Inferior parietal cortex (tissue), 1 donor: ENCODE data around the gene ADAMTS15.
A peak's percentile ranks its signal among the peaks of the same experiment; 100 is the strongest.

Experiments
- DNase-seq: peaks from one replicate; pipeline ENCODE4 v3.0.0-alpha.2; 2016; ENCODE audit errors: extremely low spot score

ADAMTS15 gene

DNA sequence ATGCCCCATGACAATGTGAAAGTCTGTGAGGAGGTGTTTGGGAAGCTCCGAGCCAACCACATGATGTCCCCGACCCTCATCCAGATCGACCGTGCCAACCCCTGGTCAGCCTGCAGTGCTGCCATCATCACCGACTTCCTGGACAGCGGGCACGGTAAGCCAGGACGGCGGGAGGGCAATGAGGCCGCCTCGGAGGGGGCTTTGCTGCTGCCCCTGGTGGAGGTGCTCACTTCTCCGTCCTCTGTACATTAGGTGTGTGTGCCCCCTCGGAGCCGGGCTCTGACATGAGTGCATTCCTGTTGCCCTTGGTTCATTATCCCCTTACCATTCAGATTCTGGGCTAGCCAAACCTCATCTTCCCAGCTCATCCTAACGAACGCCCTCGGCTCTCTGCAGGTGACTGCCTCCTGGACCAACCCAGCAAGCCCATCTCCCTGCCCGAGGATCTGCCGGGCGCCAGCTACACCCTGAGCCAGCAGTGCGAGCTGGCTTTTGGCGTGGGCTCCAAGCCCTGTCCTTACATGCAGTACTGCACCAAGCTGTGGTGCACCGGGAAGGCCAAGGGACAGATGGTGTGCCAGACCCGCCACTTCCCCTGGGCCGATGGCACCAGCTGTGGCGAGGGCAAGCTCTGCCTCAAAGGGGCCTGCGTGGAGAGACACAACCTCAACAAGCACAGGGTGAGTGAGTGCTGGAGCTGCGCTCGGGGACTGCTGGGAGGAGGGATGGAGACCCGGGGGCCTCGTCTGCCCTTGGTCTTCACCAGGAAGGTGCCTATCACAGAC, 13.8 kb downstream of the ADAMTS15 start:
- DNase-seq: no peak

DNA sequence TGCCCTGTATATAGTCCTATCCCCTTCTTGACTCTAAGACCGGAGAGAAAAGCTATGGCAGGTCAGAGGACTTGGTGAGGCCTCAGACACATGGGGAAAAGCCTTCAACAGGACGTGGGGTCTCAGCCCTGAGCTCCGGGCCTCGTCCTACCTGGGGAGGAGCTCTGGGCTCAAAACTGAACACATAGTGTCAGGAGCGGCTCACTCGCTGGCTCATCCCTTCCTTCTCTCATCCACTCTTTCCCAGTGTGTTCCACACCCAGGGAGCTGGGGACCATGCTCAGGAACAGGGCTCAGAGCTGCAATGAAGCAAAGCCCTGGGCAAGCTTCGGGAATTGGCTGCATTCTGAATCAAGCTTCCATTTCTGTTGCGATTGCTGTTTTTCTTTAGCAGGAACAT, 14.5 kb downstream of the ADAMTS15 start:
- DNase-seq: no peak

DNA sequence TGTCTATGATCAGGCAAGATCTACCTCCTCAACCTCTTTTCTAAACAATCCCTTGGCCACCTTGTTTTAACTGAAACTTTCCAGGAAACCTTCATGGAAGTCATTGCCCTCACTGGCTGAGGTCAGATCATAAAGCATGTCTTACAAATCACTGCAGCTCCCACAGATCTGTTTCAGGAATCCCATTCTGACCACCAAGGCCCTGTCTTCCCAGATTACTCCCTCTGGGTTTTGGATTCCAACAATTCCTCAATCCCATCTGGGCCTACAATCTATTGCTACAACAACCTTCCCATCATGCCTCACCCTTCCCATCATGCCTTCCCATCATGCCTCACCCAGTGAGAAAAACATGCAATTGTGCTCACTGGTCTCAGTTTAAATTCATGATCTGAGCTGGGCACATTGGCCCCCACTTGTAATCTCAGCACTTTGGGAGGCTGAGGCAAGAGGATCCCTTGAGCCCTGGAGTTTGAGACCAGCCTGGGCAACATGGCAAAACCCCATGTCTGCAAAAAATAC, 15.9 kb downstream of the ADAMTS15 start:
- DNase-seq: no peak

DNA sequence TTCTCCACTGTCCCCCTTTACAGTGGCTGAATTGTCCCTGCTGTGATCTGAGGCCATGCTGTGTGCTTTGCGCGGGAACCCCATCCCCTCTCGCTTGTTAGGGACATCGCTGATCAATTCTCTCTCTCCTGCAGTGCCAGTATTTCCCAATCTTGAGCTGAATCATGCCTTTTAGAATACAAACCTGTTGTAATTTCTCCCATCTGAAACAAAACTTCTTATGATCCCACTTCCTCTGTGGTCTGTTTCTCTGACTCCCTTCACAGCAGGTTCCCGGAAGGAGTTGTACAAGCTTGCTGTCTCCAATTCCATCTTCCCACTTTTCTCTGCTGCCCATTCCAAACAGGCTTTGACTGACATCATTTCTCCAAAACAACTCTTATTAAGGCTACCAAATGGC, 16.8 kb downstream of the ADAMTS15 start:
- DNase-seq: no peak

DNA sequence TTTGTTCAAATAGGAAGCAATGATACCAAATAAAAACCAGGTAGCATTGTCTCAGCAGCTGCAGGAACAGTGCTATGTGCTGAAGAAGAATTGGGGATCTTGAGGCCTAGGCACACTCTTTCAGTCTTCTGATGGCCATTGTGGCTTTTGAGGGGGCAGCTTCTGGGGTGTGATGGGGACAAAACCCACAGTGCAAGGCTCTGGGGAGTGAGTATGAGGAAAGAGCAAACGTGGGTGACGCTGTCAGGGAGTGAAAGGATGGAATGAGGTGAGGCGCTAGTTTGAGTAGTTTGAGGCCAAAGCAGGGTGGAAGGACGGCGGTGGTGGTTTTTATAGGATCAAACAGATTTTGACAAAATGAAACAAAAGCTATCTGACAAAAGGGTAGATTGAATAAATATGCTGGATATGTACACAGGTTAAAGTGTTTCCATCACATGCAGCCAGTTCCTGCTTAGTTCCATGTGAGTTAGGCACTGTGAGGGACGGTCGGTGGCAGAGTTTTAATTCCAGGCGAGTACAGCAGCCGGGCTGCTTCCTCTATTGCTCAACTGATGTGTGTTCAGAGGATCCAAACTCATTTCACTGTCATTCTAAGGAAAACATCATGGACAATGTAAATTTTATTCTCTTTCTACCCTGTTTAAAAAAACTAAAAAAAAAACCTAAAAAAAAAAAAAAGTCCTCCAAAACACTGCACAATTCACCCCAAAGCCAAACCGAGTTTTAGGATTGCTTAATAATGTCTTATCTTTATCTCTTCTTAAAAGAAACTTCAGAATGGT, 18.9 kb downstream of the ADAMTS15 start:
- DNase-seq: no peak

DNA sequence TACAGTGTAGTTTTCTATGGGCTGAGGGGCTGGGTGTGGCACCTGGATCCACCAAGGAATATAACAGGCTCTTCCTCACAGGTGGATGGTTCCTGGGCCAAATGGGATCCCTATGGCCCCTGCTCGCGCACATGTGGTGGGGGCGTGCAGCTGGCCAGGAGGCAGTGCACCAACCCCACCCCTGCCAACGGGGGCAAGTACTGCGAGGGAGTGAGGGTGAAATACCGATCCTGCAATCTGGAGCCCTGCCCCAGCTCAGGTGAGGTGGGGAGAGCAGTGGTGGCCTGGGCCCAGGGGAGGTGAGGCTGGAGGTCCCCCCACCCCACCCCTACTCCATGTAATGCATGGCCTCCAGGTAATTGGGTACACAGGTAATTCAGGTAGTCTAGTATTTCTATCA, 20.7 kb downstream of the ADAMTS15 start:
- DNase-seq: no peak

DNA sequence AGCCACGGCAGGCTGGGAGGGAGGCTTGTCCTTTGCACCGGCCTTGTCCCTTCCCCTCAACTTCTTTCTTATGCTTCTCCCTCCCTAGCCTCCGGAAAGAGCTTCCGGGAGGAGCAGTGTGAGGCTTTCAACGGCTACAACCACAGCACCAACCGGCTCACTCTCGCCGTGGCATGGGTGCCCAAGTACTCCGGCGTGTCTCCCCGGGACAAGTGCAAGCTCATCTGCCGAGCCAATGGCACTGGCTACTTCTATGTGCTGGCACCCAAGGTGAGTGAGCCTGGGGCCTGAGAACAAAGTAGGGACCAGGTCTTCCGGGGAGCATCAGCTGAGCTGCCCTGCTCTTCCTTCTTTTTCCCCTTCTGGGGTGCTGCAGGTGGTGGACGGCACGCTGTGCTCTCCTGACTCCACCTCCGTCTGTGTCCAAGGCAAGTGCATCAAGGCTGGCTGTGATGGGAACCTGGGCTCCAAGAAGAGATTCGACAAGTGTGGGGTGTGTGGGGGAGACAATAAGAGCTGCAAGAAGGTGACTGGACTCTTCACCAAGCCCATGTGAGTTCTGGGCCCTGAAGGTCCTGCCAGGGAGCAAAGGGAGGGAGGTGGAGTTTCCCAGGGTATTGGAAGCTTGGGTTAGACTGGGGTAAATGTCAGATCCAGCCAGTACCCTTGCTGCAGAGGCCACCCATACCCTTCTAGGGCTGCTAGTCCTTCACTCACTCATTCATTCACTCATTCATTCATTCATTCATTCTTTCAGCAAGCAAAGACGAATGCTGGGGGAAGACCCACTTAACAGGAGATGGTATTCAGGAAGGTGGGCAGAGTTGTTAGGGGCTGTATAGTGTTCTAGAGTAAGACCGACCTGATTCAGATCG, 22.6 kb downstream of the ADAMTS15 start:
- DNase-seq: no peak

DNA sequence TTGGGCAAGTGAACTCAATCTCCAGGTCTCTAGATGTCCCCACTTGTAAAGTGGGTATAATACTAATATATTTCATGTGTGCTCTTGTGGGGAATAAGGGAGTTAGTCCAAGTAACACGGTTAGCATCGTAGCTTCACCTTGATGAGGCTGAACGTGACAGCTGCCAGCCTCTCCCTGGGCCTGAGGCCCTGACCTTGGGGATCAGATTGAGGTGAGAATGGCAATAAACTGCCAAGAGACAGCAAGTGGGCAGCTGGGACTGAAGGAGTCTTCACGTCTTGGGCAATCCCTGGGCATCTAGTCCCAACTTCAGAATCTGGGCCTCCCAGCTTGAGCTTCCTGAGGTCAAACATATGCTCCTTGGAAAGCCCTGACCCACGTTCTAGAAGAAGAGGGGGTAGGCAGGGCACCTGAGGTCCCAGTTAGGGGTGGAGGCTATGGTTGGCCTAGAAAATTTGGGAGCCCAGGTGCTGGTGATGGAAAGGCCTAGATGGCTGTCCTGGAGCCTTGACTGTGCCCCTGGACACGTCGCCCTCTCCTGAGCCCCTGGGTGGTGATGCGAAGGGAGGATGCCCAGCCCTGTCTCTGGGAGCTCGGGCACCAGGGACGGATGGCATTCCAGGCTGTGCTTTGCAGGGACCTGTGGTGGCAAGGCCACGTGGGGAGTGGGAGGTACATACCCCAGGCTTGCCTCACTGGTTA, 23.4 kb downstream of the ADAMTS15 start:
- DNase-seq: no peak

DNA sequence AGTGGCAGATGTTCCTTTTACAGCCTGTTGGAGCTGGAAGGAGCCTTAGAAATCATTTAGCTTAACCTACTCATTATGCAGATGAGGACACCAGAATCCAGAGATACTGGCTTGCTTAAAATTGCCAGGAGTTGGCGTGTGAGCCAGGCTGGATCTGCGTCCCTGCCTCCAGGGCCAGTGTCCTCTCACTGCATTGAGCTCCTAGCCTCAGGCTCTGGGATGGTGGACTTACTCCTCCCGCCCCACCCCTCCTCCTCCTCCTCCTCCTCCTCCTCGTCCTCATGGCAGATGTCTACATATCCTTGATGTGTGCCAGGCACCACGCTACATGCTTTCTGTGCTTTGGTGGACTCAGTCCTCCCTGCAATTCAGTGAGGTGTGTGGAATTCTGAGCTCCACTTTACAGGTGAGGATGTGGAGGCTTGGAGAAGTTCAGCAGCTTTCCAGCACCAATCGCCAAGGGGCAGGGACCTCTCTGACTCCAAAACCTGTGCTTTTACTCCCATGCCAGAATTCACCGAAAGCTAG, 24.1 kb downstream of the ADAMTS15 start:
- no peak for DNase-seq

DNA sequence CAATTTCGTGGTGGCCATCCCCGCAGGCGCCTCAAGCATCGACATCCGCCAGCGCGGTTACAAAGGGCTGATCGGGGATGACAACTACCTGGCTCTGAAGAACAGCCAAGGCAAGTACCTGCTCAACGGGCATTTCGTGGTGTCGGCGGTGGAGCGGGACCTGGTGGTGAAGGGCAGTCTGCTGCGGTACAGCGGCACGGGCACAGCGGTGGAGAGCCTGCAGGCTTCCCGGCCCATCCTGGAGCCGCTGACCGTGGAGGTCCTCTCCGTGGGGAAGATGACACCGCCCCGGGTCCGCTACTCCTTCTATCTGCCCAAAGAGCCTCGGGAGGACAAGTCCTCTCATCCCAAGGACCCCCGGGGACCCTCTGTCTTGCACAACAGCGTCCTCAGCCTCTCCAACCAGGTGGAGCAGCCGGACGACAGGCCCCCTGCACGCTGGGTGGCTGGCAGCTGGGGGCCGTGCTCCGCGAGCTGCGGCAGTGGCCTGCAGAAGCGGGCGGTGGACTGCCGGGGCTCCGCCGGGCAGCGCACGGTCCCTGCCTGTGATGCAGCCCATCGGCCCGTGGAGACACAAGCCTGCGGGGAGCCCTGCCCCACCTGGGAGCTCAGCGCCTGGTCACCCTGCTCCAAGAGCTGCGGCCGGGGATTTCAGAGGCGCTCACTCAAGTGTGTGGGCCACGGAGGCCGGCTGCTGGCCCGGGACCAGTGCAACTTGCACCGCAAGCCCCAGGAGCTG, 24.8 kb downstream of the ADAMTS15 start:
- DNase-seq: no peak

DNA sequence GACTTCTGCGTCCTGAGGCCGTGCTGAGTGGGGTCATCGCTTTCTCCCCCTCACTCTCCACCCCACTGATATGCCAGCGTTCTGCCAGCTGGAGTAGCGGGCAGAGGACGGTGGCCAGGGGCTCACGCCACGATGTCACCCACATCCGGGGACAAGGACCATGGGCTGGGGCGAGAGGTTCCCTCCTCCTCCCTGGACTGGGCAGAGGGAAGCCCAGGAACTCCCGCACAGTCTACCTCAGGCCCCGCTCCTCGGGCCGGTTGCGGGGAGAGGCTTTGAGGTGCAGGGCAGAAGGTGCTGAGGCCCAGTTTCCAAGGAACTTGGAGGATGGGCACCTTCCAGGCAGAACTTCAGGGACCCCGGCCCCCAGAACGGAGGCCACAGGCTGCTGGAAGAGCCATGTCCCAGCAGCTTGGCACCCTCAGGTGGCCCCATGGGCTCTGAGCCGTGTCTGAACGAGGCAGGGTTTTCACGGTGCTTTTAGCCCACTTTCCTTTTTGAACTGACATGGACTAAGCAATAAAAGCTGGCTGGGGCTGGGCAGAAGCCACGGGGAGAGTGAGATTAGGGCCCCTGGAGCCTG, 25.4 kb downstream of the ADAMTS15 start:
- DNase-seq: no peak

DNA sequence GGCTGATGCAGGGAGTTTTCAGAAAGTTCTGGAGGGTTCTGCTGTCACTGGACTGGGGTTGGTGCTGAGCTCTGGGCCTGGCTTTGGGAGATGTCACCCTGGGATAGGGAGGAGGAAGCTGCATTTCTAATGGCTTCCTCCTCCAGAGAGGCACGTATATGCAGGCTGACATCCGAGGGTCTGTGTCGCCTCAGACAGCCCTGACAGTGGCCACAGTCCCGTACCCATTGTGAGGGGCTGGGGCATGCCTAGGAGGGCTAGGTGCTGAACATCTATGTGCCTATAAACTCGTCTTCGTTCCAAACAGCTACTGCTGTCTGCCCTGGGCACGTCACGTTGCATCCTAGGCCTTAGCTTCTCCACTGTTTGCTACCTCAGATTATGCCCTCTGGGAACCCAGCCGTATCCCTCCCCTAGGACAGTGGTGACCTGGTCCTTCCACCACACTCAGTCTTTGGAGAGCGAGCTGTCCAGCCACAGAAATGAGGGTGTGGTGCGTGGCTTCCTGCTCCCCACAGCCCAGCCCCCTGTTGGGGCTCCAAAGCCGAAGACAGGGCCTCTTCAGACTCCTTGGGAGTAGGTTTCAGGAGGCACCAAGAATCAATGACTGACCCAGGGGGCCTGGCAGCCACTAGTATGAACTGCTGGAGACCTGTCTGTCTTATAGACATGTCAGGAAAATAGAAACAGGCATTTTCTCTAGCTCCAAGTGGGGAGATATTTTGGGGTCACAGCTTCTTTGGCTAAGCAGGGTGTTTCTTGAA, 26.4 kb downstream of the ADAMTS15 start:
- DNase-seq: no peak

DNA sequence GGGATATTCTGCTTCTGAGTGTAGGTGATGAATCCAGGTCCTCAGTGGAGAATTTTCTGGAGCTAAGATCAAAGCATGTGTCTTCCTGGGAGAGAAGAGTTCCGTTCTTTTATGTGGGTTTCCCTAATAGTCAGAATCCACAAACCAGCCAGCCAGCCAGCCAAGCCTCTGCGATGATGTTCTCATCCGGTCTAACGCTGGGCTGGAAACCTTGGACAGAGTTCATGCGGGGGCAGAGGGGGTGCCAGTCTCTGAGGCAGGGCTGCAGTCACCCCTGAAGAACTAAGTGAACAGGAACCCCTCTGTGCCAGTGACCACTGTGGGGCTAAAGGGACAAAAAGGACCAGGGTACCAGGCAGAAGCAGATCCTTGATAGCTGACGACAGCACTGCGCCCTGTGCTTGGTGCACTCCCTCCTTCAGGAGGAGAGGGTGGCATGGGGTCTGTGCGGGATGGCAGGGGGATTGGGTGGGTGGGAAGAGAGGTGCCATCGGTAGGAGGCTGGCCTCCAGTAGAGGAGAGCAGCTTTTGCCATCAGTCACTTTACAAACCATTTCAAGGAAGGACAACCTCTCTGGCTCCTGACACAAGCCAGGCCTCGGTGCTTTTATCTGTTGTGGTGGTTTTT, 27.1 kb downstream of the ADAMTS15 start:
- no peak for DNase-seq

DNA sequence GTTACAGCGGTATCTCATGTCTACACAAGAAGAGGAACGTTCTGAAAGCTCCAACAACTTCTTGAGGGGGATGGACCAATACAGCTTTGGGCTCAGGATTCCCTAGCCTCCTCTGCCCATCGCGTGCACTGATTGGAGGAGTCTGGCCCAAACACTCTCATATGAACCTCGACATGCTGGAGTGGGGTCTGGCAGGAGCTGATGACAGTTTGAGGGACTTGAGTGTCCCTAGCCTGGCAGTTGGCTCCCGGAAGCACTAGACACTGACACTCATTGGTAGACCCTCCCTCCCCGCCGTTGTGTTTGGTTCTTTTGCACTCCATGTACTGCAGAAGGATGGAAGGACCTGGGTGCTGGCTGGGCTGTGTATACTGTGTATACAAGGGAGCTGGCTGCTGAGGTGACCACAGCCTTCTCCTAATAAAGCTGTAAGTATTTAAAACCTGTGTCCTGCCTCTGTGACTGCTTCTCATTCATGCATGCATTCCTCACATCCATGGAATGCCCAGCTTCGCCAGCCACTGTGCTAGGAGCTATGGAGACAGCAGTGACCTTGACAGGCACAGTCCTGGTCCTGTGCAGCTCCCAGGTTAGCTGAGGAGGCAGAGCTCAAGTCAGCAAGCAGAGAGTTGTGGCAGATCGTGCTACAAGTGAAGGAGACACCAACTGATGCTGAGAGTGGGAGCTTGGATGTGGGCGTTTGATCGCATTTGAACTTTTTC, 27.9 kb downstream of the ADAMTS15 start:
- no peak for DNase-seq

DNA sequence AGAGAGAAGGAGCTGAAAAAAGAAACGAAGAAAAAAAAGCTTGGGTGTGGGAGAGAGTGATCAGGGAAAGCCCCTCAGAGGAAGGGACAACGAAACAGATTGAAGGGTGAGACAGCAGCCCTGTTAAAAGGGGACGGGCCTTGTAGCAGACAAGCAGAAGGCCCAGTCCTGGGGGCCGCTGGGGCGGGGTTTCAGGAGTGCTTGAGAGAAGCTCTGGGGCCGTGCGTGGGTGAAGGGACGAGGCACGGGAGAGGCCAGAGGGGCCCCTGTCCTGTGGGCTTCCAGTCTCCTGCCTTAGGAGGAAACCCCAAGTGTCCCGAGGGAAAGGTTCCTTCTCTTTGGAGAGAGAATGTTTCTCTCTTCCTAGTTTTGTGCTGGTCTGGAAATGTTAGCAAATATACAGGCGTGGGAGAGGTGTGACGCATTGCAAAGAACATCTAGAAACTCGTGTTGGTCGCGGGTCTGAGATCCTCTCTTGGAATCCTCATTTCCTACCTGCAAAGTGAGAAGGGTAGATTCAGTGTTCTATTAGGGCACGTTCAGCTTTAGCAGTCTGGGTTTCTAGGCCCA, 28.6 kb downstream of the ADAMTS15 start:
- peak; percentile 9 for DNase-seq

DNA sequence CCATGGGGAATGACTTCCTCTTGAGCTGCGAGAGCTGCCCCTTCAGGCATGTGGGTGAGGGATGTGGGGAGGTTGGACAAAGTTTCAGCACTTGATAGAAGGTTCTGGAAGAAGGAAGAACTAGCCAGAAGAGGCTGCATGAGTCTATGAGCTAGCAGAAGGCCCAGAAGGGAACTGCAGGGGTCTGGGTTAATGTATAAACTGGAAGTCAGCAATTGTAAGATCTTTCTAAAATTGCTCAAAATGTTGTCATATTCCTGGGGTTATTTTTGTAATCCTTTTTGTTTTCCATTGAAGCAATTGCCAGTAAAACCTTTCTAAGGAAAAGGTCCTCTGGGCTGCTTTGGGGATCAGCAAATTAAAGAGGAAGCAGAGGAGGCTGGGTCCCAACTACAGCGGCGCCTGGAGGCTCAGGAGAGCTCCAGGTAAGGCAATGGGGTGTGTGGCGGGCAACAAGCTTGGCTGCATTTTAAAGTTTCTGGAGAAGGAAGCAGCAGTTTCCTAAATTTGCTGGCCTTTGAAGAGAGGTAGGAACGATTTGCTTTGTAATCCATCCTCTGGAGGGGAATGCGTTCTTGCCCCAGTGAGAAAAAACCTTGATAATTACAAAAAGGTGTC, 29.2 kb downstream of the ADAMTS15 start:
- no peak for DNase-seq

DNA sequence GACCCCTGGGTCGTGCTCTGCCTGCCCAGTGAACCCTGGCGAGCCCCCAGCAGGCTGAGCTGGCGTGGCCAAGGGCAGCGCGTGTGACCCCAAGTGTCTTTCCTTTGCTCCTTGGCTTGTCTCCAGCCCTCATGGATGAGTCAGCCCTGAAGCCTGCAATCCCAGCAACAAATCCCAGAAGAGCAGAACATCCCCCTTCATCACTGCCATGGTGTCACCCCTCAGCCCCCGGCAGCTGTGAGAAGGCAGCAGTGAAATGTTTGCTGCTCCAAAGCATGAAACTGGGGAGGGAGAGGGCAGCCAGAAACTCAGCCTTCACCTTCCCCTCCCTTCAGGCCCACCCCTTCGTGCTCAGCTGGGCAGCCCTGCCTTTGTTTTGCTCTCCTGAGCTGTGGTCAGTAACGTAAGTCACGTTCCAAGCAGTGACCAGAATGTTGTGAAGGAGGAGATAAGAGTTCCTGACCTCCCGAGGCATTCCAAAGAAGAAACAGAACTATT, 29.8 kb downstream of the ADAMTS15 start:
- DNase-seq: no peak
